ENCODE data around the gene WDR62. TPM values are rescaled to one million over a fixed set of nuclear protein-coding genes. Genes with fewer than 3 reads are reported as not detected.

WDR62 gene
- total RNA-seq, 1 donor = 1.4 TPM

GRCh38 chr19:36108684-36109083, 54.0 kb downstream of the WDR62 start:
- Histone ChIP-seq H3K79me2 (ENCODE audit: insufficient read depth, low read length) (no peaks in the 10 kb centered on the region), H3K4me2 (ENCODE audit: insufficient read depth, low read length) (no peak overlapping the region), H4K20me1 (ENCODE audit: insufficient read depth, low read length) (no peaks in the 10 kb centered on the region), H3K27me3 (ENCODE audit: insufficient read depth, low read length) (no peaks in the 10 kb centered on the region), H3K9me3 (ENCODE audit: low read depth, low read length) (no peaks in the 10 kb centered on the region), H2AFZ (ENCODE audit: low read length) (no peak overlapping the region), H3K36me3 (ENCODE audit: insufficient read depth, low read length) (peaks cover 20% of the 10 kb centered on the region), H3K4me3 (ENCODE audit: insufficient read depth, low read length) (no peak overlapping the region), H3K27ac (ENCODE audit: low read depth, low read length) (no peak overlapping the region), H3K4me1 (ENCODE audit: insufficient read depth, low read length) (peaks cover 5% of the 10 kb centered on the region)
- no peak for TF ChIP-seq CTCF (IDR thresholded peaks at IDR 0.05; ENCODE audit: extremely low read depth, low read depth, low read length)
- DNase-seq (ENCODE audit: insufficient read length, low spot score, missing footprints) = no peak

GRCh38 chr19:36110487-36111199, 55.9 kb downstream of the WDR62 start, which contains the start of gene OVOL3:
OVOL3 (plus strand) TSS chr19:36111143; CDS start chr19:36111203, 60 bp downstream.
- H4K20me1 ChIP-seq (ENCODE audit: insufficient read depth, low read length) = no peaks in the 10 kb centered on the region
- H3K27me3 ChIP-seq (ENCODE audit: insufficient read depth, low read length) = no peaks in the 10 kb centered on the region
- H3K4me1 ChIP-seq (ENCODE audit: insufficient read depth, low read length) = peaks cover 9% of the 10 kb centered on the region
- no peak for TF ChIP-seq CTCF (IDR thresholded peaks at IDR 0.05; ENCODE audit: extremely low read depth, low read depth, low read length)
- H3K27ac ChIP-seq (ENCODE audit: low read depth, low read length) = no peak within 1 kb of the TSS
- peaks cover 9% of the 10 kb centered on the region for H3K79me2 ChIP-seq (ENCODE audit: insufficient read depth, low read length)
- DNase-seq (ENCODE audit: insufficient read length, low spot score, missing footprints) = no peak
- H3K4me2 ChIP-seq (ENCODE audit: insufficient read depth, low read length) = no peak within 1 kb of the TSS
- no peak within 1 kb of the TSS for H3K4me3 ChIP-seq (ENCODE audit: insufficient read depth, low read length)
- H3K36me3 ChIP-seq (ENCODE audit: insufficient read depth, low read length) = peaks cover 11% of the 10 kb centered on the region
- no peak within 1 kb of the TSS for H2AFZ ChIP-seq (ENCODE audit: low read length)
- H3K9me3 ChIP-seq (ENCODE audit: low read depth, low read length) = no peaks in the 10 kb centered on the region

GRCh38 chr19:36111200-36111539, 56.5 kb downstream of the WDR62 start:
- TF ChIP-seq CTCF (IDR thresholded peaks at IDR 0.05; ENCODE audit: extremely low read depth, low read depth, low read length) = no peak
- no peak overlapping the region for H3K4me2 ChIP-seq (ENCODE audit: insufficient read depth, low read length)

GRCh38 chr19:36112678-36113077, 58.0 kb downstream of the WDR62 start:
- Histone ChIP-seq H3K4me3 (ENCODE audit: insufficient read depth, low read length) (no peak overlapping the region), H3K36me3 (ENCODE audit: insufficient read depth, low read length) (peaks cover 11% of the 10 kb centered on the region), H3K9me3 (ENCODE audit: low read depth, low read length) (no peaks in the 10 kb centered on the region), H2AFZ (ENCODE audit: low read length) (no peak overlapping the region), H3K27ac (ENCODE audit: low read depth, low read length) (no peak overlapping the region), H3K4me2 (ENCODE audit: insufficient read depth, low read length) (no peak overlapping the region), H4K20me1 (ENCODE audit: insufficient read depth, low read length) (no peaks in the 10 kb centered on the region), H3K4me1 (ENCODE audit: insufficient read depth, low read length) (peaks cover 16% of the 10 kb centered on the region), H3K27me3 (ENCODE audit: insufficient read depth, low read length) (no peaks in the 10 kb centered on the region), H3K79me2 (ENCODE audit: insufficient read depth, low read length) (peaks cover 24% of the 10 kb centered on the region)
- no peak for DNase-seq (ENCODE audit: insufficient read length, low spot score, missing footprints)
- no peak for TF ChIP-seq CTCF (IDR thresholded peaks at IDR 0.05; ENCODE audit: extremely low read depth, low read depth, low read length)

More at GRCh38 chr19:36111200-36111539, 56.5 kb downstream of the WDR62 start:
- Histone ChIP-seq H3K4me3 (ENCODE audit: insufficient read depth, low read length) (no peak overlapping the region), H3K79me2 (ENCODE audit: insufficient read depth, low read length) (peaks cover 14% of the 10 kb centered on the region), H3K4me1 (ENCODE audit: insufficient read depth, low read length) (peaks cover 12% of the 10 kb centered on the region), H3K27me3 (ENCODE audit: insufficient read depth, low read length) (no peaks in the 10 kb centered on the region), H3K9me3 (ENCODE audit: low read depth, low read length) (no peaks in the 10 kb centered on the region), H3K36me3 (ENCODE audit: insufficient read depth, low read length) (peaks cover 11% of the 10 kb centered on the region), H2AFZ (ENCODE audit: low read length) (no peak overlapping the region), H4K20me1 (ENCODE audit: insufficient read depth, low read length) (no peaks in the 10 kb centered on the region), H3K27ac (ENCODE audit: low read depth, low read length) (no peak overlapping the region)
- no peak for DNase-seq (ENCODE audit: insufficient read length, low spot score, missing footprints)
